Vagina (tissue), 2 donors: Measurements from ENCODE around the gene GRHL3. TPM values are rescaled to one million over a fixed set of nuclear protein-coding genes. Genes with fewer than 3 reads are reported as not detected.
A peak's percentile ranks its signal among the peaks of the same experiment; 100 is the strongest.

Source experiments
- DNase-seq, 2 donors: peaks; one replicate each; pipeline ENCODE4 v3.0.0-alpha.2; 2017; ENCODE audit errors: extremely low spot score in 2 of 2
- H3K27ac ChIP-seq: fragments of 200-600 bp; sonication (generic); one replicate; pipeline ENCODE4 v1.5.1; 2019
- H3K27me3 ChIP-seq: fragments of 200-600 bp; sonication (generic); one replicate; pipeline ENCODE4 v1.5.1; 2019
- H3K36me3 ChIP-seq, 2 donors: fragments of 200-600 bp; sonication (generic); one replicate each; pipeline ENCODE4 v1.5.1; 2017 to 2019
- H3K4me1 ChIP-seq: fragments of 200-600 bp; sonication (generic); one replicate; pipeline ENCODE4 v1.5.1; 2019
- H3K4me3 ChIP-seq, 2 donors: fragments of 200-600 bp; sonication (generic); 1 replicate in 1 of 2; 2 replicates in 1 of 2; pipeline ENCODE4 v1.5.1; 2016 to 2019
- H3K9me3 ChIP-seq: fragments of 200-600 bp; sonication (generic); one replicate; pipeline ENCODE4 v1.5.1; 2019
- CTCF ChIP-seq, 3 experiments: fragments of 450-650 bp in 2 of 3; fragments of 200-600 bp in 1 of 3; sonication (generic) in 1 of 3; IDR thresholded peaks; one replicate each; pipeline ENCODE4 v1.5.1; 2017 to 2019; ENCODE audit warnings: antibody characterized with exemption in 3 of 3, mild to moderate bottlenecking in 2 of 3, moderate library complexity in 2 of 3
- POLR2A ChIP-seq, 2 donors: fragments of 450-650 bp; IDR thresholded peaks; one replicate each; pipeline ENCODE4 v1.6.1; 2017; ENCODE audit warnings: antibody characterized with exemption in 2 of 2, mild to moderate bottlenecking in 2 of 2, moderate library complexity in 2 of 2
- POLR2AphosphoS5 ChIP-seq, 2 donors: sonication (generic); formaldehyde crosslinking; IDR thresholded peaks; one replicate each; pipeline ENCODE4 v1.9.0; 2017; ENCODE audit warnings: antibody characterized with exemption in 2 of 2, mild to moderate bottlenecking in 2 of 2, low read depth in 1 of 2; ENCODE audit not compliant: insufficient read depth in 1 of 2
- intact Hi-C: fragments of 100-400 bp; cut with DNase I; formaldehyde crosslinking; loops from one replicate; pipeline ENCODE4 v1.15.1; 2023
- total RNA-seq: library from RNA; depleted of rRNA; stranded (reverse); fragments of >200 nt; gene quantifications from one replicate; pipeline ENCODE4 v1.2.3, GENCODE V29; 2016

The GRHL3 gene
- total RNA-seq, 1 donor from 2014 or later: 58.7 TPM

- no peak overlapping the region for H3K27ac ChIP-seq
- H3K9me3 ChIP-seq: no peaks in the 10 kb centered on the region
- no peaks in the 10 kb centered on the region for H3K36me3 ChIP-seq
- peak; percentile 67 to 72 for DNase-seq
- no peaks in the 10 kb centered on the region for H3K27me3 ChIP-seq
- peak in 1 of 2 donors; percentile 27 for TF ChIP-seq POLR2AphosphoS5 (IDR thresholded peaks at IDR 0.05; ENCODE audit: insufficient read depth in 1 of 2, low read depth in 1 of 2)
- TF ChIP-seq POLR2A (IDR thresholded peaks at IDR 0.05): no peak
- no peak overlapping the region for H3K4me3 ChIP-seq
- intact Hi-C loops: no loop called here
- H3K4me1 ChIP-seq: peaks cover 46% of the 10 kb centered on the region
Observed at GRCh38 chr1:24382165-24382577, 63.0 kb downstream of the GRHL3 start.

GRCh38 chr1:24383381-24383940 is 64.3 kb downstream of the GRHL3 start:
- H3K36me3 ChIP-seq: no peaks in the 10 kb centered on the region
- DNase-seq: no peak

GRCh38 chr1:24384251-24385090 is 65.3 kb downstream of the GRHL3 start:
- Histone ChIP-seq H3K4me3 (no peak overlapping the region), H3K27me3 (no peaks in the 10 kb centered on the region), H3K27ac (peak overlapping the region; percentile 55), H3K9me3 (no peaks in the 10 kb centered on the region), H3K36me3 (no peaks in the 10 kb centered on the region), H3K4me1 (peaks cover 46% of the 10 kb centered on the region)
- no peak for TF ChIP-seq CTCF (IDR thresholded peaks at IDR 0.05)
- no peak for TF ChIP-seq POLR2A (IDR thresholded peaks at IDR 0.05)
- TF ChIP-seq POLR2AphosphoS5 (IDR thresholded peaks at IDR 0.05; ENCODE audit: insufficient read depth in 1 of 2, low read depth in 1 of 2): peak in 1 of 2 donors; percentile 5
- intact Hi-C loops: no loop called here
- DNase-seq: peak in 1 of 2 donors; percentile 69

More at GRCh38 chr1:24383381-24383940, 64.3 kb downstream of the GRHL3 start:
- Histone ChIP-seq H3K9me3 (no peaks in the 10 kb centered on the region), H3K4me3 (no peak overlapping the region), H3K27ac (peak overlapping the region; percentile 55), H3K4me1 (peaks cover 46% of the 10 kb centered on the region), H3K27me3 (no peaks in the 10 kb centered on the region)
- intact Hi-C loops: no loop called here
- TF ChIP-seq POLR2AphosphoS5 (IDR thresholded peaks at IDR 0.05; ENCODE audit: insufficient read depth in 1 of 2, low read depth in 1 of 2) (no peak), POLR2A (IDR thresholded peaks at IDR 0.05) (no peak), CTCF (IDR thresholded peaks at IDR 0.05) (no peak)

- Histone ChIP-seq H3K4me3 (no peak overlapping the region), H3K4me1 (peaks cover 41% of the 10 kb centered on the region), H3K9me3 (no peaks in the 10 kb centered on the region), H3K27me3 (no peaks in the 10 kb centered on the region), H3K36me3 (no peaks in the 10 kb centered on the region), H3K27ac (peak overlapping the region; percentile 55)
- DNase-seq: peak in 1 of 2 donors; percentile 72
- TF ChIP-seq POLR2AphosphoS5 (IDR thresholded peaks at IDR 0.05; ENCODE audit: insufficient read depth in 1 of 2, low read depth in 1 of 2) (no peak), CTCF (IDR thresholded peaks at IDR 0.05) (no peak), POLR2A (IDR thresholded peaks at IDR 0.05) (no peak)
- intact Hi-C loops: no loop called here
Observed at GRCh38 chr1:24385160-24385940, 66.2 kb downstream of the GRHL3 start.

GRCh38 chr1:24386241-24386640 is 67.1 kb downstream of the GRHL3 start:
- intact Hi-C loops: no loop called here
- no peak for TF ChIP-seq POLR2A (IDR thresholded peaks at IDR 0.05)
- no peak for TF ChIP-seq CTCF (IDR thresholded peaks at IDR 0.05)
- DNase-seq: peak in 1 of 2 donors; percentile 74
- H3K27me3 ChIP-seq: no peaks in the 10 kb centered on the region
- H3K4me3 ChIP-seq: no peak overlapping the region
- H3K9me3 ChIP-seq: no peaks in the 10 kb centered on the region
- peaks cover 32% of the 10 kb centered on the region for H3K4me1 ChIP-seq
- H3K36me3 ChIP-seq: no peaks in the 10 kb centered on the region
- no peak overlapping the region for H3K27ac ChIP-seq
